GM19193 (cell line): Measurements from ENCODE around the gene PRKAG2.

Experiments used
- POLR2A ChIP-seq: IDR thresholded peaks from 4 replicates; pipeline ENCODE4 v1.6.1; 2011; ENCODE audit not compliant: insufficient read depth, insufficient read length; ENCODE audit errors: extremely low read depth

Gene PRKAG2

DNA sequence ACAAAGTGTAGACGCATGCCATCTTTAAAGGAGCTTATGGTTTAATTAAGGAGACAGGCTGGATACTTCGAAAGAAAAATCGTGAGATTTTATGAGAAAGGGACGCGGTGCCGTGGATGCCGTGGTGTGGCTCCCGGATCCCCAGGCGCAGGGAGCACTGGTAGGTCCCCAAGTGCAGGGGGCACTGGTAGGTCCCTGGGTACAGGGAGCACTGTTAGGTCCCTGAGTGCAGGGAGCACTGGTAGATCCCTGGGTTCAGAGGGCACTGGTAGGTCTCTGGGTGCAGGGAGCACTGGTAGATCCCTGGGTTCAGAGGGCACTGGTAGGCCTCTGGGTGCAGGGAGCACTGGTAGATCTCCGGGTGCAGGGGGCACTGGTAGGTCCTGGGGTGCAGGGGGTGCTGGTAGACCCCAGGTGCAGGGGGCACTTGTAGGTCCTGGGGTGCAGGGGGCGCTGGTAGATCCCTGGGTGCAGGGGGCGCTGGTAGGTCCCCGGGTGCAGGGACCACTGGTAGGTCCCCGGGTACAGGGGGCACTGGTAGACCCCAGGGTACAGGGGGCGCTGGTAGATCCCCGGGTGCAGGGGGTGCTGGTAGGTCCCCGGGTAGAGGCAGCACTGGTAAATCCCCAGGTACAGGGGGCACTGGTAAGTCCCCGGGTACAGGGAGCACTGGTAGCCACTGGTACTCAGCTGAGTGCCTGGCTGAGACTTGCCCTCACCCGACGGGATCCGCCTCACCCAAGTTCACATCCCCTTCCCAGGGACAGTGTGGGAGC lies 14.1 kb downstream of the PRKAG2 start:
- no peak for TF ChIP-seq POLR2A

DNA sequence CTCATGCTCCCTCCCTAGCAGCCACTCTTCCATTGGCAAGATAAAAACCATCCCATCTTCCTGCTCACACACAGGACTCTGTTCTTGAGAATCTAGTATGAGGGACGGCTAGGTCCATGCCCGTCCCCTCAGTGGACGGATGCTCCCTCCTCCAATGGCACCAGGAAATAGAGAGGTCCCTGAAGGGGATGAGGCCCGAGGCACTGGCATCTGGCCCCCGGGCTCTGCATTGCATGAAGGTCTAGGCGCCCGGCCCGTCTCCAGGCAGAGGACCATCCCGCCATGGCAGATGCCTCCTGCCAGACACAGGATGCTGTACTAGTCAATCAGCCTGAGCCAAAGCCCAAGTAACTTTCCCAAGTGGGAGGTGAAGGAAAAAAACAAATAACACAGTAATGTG lies 15.0 kb downstream of the PRKAG2 start:
- TF ChIP-seq POLR2A: no peak

- TF ChIP-seq POLR2A: no peak
Measured at GRCh38 chr7:151860771-151861170, 16.1 kb downstream of the PRKAG2 start.

GRCh38 chr7:151859948-151860685 lies 16.8 kb downstream of the PRKAG2 start:
- TF ChIP-seq POLR2A: no peak

- no peak for TF ChIP-seq POLR2A
Measured at GRCh38 chr7:151859111-151859947, 17.6 kb downstream of the PRKAG2 start.

- TF ChIP-seq POLR2A: no peak
Measured at GRCh38 chr7:151858456-151858855, 18.5 kb downstream of the PRKAG2 start.

DNA sequence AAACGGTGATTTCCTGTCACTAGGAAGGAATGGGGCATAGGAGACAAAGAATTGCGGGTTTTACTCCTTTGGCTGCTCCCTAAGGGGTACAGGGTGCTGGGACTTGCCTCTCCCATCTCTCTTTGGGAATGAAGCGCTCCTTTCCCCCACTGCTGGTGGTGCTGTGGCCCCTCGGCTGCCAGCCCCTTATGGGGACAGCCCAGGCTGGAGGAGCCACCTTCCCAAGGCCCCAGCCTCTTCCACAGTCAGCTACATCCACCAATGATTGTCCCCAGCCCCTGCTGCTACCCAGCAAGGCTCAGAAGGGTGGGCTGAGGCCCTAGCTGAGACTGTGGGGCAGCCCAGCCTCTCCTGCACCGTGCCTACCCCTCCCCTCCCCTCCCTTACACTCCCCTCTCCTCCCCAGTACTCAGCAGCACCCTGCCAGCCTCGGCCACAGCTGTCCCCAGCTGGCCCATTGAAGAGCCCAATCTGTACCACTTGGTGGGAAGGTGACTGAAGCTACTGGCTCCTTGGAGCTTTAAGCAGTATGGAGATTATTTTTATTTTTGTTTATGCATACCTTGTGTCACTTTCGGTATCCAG lies 19.0 kb downstream of the PRKAG2 start:
- no peak for TF ChIP-seq POLR2A

- no peak for TF ChIP-seq POLR2A
Measured at GRCh38 chr7:151857412-151857811, 19.5 kb downstream of the PRKAG2 start.

DNA sequence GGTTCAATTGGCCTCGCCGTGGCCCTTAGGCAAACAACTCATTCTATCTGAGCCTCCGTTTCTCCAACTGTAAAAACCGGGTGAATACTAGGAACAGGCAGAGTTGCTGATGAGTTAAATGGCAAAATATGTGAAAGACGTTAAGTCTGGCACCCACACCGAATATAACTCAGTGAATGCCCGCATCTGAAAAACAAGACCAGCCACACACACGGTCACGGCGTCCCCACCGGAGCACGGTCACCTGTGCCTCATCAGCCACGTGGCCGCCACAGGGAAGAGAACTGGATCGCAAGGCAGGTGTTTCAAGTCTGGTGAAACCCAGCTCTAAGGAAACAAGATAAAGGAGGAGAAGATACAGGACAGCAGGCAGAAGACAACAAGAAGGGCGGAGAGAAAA lies 20.4 kb downstream of the PRKAG2 start:
- TF ChIP-seq POLR2A: no peak

DNA sequence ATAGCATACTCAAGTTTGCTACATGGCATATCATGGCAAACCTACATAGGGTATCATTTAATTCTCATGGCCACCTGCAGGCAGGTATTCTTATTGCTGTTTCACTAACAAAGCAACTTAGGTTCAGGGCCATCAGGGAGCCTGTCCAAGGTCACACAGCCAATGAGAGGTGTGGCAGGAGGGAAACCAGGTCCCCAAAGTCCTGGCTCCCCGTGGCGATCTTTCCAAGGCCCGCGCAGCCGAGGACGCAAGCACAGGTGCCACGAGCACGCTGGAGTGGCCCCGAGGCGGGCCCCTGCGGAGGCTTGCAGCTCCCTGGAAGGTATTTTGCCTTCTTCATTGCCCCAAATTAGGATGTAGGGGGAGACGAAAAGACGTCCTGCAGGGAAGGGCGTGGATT lies 20.8 kb downstream of the PRKAG2 start:
- TF ChIP-seq POLR2A: no peak

- no peak for TF ChIP-seq POLR2A
Measured at GRCh38 chr7:151854720-151855071, 22.2 kb downstream of the PRKAG2 start.

DNA sequence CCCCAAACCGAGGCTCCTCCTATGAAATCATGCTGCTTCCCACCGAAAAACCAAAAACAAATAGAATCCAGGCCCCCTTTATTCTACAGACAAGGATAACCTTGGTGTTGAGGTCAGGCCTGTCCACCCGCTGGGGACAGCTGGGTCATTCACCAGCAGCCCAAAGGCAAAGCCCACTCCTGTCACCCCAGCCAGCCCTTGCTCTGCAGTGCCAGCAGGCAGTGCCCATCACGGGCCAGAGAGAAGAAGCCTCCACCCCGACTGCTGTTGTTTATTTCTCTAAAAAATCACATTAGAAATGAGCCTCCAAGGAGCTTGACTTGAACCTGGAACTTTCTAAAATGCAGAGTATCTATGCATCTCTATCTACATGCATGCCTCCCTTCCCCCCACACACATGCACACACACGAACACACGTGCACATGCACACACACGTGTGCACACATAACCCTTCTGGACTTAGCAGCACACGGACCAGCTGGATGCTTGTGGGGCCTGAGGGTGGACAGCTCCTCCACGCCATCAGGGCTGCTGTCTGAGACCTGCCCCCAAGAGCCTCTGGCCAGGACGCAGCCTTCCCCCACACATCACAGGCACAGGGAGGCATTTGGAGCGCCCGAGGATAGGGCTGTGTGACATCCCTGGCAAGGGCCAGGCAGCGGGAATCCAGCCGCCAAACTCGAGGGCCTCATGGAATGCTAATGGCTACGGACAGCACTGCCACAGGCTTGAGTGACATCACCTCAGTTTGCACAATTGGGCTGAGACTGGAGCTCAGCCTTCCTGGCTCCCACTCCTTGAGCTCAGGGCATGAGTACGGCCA lies 22.8 kb downstream of the PRKAG2 start:
- no peak for TF ChIP-seq POLR2A

- no peak for TF ChIP-seq POLR2A
Measured at GRCh38 chr7:151852486-151853396, 24.2 kb downstream of the PRKAG2 start.
